Activated naive CD8-positive, alpha-beta T cell treated with anti-CD3 and anti-CD28 coated beads for 36 hours (primary cell): Measurements from ENCODE around the gene CEP152. TPM values are rescaled to one million over a fixed set of nuclear protein-coding genes. Genes with fewer than 3 reads are reported as not detected.

Source experiments
- DNase-seq: peaks from one replicate; pipeline ENCODE4 v3.0.0; 2021
- H3K27ac Mint-ChIP-seq: one replicate; pipeline ENCODE4 v1.8.0; 2022; ENCODE audit warnings: mild to moderate bottlenecking, moderate library complexity, mixed read lengths
- H3K27me3 Mint-ChIP-seq: one replicate; pipeline ENCODE4 v1.8.0; 2022; ENCODE audit warnings: mild to moderate bottlenecking, mixed read lengths
- H3K36me3 Mint-ChIP-seq: one replicate; pipeline ENCODE4 v1.8.0; 2021; ENCODE audit warnings: mild to moderate bottlenecking, mixed read lengths
- H3K4me1 Mint-ChIP-seq: one replicate; pipeline ENCODE4 v1.8.0; 2021; ENCODE audit warnings: mixed read lengths
- H3K4me3 Mint-ChIP-seq: one replicate; pipeline ENCODE4 v1.8.0; 2022; ENCODE audit warnings: mild to moderate bottlenecking, moderate library complexity, mixed read lengths
- H3K9me3 Mint-ChIP-seq: one replicate; pipeline ENCODE4 v1.8.0; 2022; ENCODE audit warnings: mixed read lengths
- total RNA-seq, 2 experiments: library from RNA; stranded (reverse); gene quantifications; one replicate each; pipeline ENCODE4 v1.2.3, GENCODE V29; 2021

The CEP152 gene
- total RNA-seq, 2 experiments from 2014 or later: 27.2 to 27.3 TPM

- Mint-ChIP-seq H3K27ac (no peak overlapping the region), H3K9me3 (peaks cover 15% of the 10 kb centered on the region), H3K27me3 (no peaks in the 10 kb centered on the region), H3K36me3 (peaks cover 32% of the 10 kb centered on the region), H3K4me3 (no peak overlapping the region), H3K4me1 (peaks cover 4% of the 10 kb centered on the region)
- DNase-seq: no peak
Observed at GRCh38 chr15:48717458-48717857, 93.4 kb downstream of the CEP152 start.

DNA sequence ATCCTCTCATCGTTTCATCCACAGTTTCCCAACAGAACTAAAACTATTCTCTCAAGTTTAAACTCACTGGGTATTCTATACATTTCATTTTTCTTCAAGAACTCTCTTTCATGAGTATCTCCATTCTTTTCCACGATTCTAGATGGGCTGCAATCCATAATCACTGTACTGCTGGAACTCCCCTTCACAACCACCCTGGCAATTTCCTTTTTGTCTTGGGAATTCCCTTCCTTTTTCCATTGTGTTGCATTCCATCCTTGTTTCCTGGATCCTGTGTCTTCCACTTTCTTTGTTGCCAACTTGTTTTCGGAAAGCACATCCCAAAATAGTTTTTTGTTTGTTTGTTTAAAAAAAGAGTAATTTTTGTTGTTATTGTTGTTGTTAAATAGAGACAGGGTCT lies 98.3 kb downstream of the CEP152 start:
- DNase-seq: no peak
- Mint-ChIP-seq H3K9me3 (peaks cover 27% of the 10 kb centered on the region), H3K4me1 (no peaks in the 10 kb centered on the region), H3K36me3 (peaks cover 32% of the 10 kb centered on the region), H3K4me3 (no peak overlapping the region), H3K27ac (no peak overlapping the region), H3K27me3 (no peaks in the 10 kb centered on the region)

DNA sequence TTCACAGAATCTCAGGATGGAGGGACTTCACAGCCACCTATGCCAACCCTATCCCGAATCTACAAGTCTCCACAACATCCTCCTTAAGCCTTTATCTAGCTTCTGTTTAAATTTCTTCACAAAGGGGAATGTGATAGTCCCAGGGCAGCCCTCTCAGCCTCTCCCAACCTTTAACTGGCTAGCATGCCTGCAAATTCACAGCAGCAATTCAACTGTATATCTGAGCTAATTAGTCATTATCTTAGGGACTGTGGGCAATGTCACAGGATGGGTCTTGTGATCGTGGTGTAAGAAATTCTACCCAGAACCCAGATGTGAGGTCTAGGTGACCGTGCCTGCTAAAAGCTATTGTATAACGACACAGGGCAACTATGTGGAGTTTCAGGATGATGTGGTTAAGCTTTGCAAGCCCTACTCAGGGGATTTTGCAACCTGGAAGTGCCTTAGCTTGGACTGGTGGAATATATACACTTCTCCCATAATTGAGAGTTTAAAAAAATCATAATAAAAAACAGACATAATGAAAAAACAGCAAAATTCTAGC lies 99.8 kb downstream of the CEP152 start:
- Mint-ChIP-seq H3K36me3 (peaks cover 20% of the 10 kb centered on the region), H3K4me1 (no peaks in the 10 kb centered on the region), H3K4me3 (no peak overlapping the region), H3K9me3 (peaks cover 28% of the 10 kb centered on the region), H3K27ac (no peak overlapping the region), H3K27me3 (no peaks in the 10 kb centered on the region)
- DNase-seq: no peak

DNA sequence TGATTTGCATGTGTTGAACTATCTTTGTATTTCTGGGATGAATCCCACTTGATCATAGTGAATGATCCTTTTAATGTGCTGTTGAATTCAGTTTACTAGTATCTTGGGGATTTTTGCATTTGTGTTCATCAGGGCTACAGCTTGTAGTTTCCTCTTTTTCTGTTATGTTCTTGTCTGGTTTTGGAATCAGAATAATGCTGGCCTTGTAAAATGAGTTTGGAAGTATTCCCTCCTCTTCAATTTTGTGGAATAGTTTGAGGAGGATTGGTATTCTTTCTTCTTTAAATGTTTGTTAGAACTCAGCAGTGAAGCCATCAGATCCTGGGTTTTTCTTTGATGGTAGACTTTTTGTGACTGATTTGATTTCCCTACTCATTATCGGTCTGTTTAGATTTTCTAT lies 102.2 kb downstream of the CEP152 start:
- no peak for DNase-seq
- H3K4me3 Mint-ChIP-seq: no peak overlapping the region
- H3K9me3 Mint-ChIP-seq: peaks cover 29% of the 10 kb centered on the region
- no peaks in the 10 kb centered on the region for H3K27me3 Mint-ChIP-seq
- H3K36me3 Mint-ChIP-seq: peaks cover 7% of the 10 kb centered on the region
- no peak overlapping the region for H3K27ac Mint-ChIP-seq
- no peaks in the 10 kb centered on the region for H3K4me1 Mint-ChIP-seq

DNA sequence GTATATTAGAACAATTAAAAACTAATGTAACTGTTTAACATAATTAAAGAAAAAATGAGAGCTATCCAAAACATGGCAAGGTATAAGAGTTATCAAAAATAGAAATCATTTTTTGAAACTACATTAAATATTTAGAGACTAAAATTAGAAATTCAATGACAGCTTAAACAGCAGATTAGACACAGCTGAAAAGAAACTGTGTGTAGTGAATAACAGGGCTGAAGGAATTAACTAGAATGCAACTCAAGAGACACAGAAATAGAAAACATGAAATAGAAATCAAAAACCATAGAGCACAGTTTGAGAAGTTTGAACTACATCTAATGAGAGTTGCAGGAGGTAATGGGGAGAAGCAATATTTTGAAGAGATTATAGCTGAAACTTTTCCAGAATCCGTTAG lies 105.5 kb downstream of the CEP152 start:
- no peak overlapping the region for H3K4me3 Mint-ChIP-seq
- peaks cover 5% of the 10 kb centered on the region for H3K36me3 Mint-ChIP-seq
- H3K27me3 Mint-ChIP-seq: no peaks in the 10 kb centered on the region
- H3K4me1 Mint-ChIP-seq: no peaks in the 10 kb centered on the region
- no peak for DNase-seq
- H3K9me3 Mint-ChIP-seq: peaks cover 29% of the 10 kb centered on the region
- no peak overlapping the region for H3K27ac Mint-ChIP-seq

DNA sequence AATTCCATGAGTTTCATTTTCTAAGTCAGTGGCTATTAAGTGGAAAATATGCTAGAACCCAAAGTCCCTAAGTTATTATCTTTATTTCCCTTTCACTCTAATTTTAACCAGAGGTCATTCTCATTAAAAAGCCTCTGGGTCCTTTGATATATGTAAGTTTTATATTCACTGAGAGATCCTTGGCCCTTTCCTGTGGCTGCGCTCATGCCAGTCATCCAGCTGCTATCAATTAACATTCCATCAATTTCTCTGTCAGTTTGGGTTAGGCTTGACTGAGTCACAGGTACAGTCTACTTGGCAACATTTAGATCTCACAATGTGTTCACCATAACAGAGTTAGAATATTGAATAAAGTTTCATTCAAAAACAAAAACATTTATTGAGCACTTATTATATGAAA lies 107.3 kb downstream of the CEP152 start:
- Mint-ChIP-seq H3K4me1 (no peaks in the 10 kb centered on the region), H3K9me3 (peaks cover 24% of the 10 kb centered on the region), H3K27ac (no peak overlapping the region), H3K36me3 (peaks cover 4% of the 10 kb centered on the region), H3K27me3 (no peaks in the 10 kb centered on the region), H3K4me3 (no peak overlapping the region)
- no peak for DNase-seq

- Mint-ChIP-seq H3K4me3 (no peak overlapping the region), H3K36me3 (peaks cover 5% of the 10 kb centered on the region), H3K9me3 (peaks cover 19% of the 10 kb centered on the region), H3K4me1 (no peaks in the 10 kb centered on the region), H3K27me3 (no peaks in the 10 kb centered on the region), H3K27ac (no peak overlapping the region)
- DNase-seq: no peak
Observed at GRCh38 chr15:48702569-48703236, 108.2 kb downstream of the CEP152 start.

GRCh38 chr15:48696627-48697312 lies 114.1 kb downstream of the CEP152 start:
- no peaks in the 10 kb centered on the region for H3K27me3 Mint-ChIP-seq
- no peak overlapping the region for H3K27ac Mint-ChIP-seq
- H3K4me3 Mint-ChIP-seq: no peak overlapping the region
- no peaks in the 10 kb centered on the region for H3K9me3 Mint-ChIP-seq
- no peak for DNase-seq
- H3K36me3 Mint-ChIP-seq: peaks cover 1% of the 10 kb centered on the region
- no peaks in the 10 kb centered on the region for H3K4me1 Mint-ChIP-seq

DNA sequence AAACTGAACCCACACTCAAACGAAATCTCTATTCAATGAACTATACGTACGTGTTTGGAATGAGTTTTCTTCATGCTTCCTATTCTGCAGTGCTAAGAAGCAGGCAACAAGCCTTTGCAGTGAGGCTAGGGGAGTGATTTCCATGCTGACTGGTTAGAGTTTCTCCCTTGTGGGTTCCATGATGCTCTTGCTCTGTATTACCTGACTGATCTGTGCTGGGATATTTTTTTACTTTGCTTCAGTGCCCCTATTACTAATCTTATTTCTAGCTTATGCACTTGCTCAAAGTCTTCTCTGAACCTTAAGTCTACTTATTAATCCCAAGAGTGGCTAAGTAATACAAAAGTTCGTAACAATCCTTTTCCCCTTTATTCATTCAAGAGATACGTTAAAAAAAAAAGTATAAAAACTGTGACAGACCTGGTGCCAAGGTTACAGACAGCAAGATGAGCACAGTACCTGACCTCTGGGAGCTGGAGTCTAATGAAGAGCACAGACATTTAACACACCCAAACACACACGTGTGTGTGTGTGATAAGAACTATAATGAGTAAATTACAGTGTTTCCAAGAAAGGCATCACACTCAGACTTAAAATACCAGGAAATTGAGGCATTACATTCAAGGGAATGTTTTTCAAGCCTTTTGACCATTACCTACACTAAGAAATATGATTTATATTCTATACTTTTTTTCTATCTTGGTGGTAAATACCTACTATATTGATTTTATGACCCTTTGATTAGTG lies 114.9 kb downstream of the CEP152 start:
- Mint-ChIP-seq H3K36me3 (peaks cover 1% of the 10 kb centered on the region), H3K4me1 (no peaks in the 10 kb centered on the region), H3K27me3 (no peaks in the 10 kb centered on the region), H3K4me3 (no peak overlapping the region), H3K27ac (no peak overlapping the region), H3K9me3 (no peaks in the 10 kb centered on the region)
- DNase-seq: no peak

DNA sequence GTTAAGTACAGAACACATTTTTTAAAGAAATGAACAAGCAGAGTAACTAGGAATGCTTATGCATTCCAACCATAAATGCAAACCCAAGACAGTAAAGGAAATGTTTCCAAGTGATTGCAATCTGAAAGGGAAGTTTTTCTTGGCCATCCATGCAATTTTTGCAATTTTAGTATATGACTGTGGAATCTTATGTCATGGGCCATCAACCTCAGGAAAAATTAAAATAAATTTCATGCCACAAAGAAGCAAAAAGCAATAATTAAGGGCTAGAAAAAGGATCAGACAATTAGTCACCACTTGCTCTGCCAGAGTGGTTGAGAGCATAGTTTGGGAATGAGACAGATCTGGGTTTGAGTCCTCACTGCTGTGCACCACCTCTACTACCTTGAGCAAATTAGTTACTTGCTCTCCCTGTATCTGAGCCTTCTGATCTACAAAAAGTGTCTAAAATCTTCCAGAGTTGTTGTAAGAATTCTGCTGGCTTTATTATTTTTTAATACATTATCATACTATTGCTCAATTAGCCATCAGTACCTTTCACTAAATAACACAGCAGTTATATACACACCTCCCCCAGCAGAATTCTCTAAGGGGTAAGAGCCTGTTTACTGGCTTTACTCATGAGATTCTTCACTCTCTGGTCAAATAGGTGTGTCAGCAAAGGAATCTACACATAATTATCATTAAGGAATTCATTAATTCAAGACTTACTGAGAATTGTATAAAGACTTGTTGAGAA lies 115.6 kb downstream of the CEP152 start:
- DNase-seq: no peak
- no peak overlapping the region for H3K27ac Mint-ChIP-seq
- no peaks in the 10 kb centered on the region for H3K27me3 Mint-ChIP-seq
- H3K9me3 Mint-ChIP-seq: no peaks in the 10 kb centered on the region
- H3K4me3 Mint-ChIP-seq: no peak overlapping the region
- peaks cover 1% of the 10 kb centered on the region for H3K36me3 Mint-ChIP-seq
- no peaks in the 10 kb centered on the region for H3K4me1 Mint-ChIP-seq

DNA sequence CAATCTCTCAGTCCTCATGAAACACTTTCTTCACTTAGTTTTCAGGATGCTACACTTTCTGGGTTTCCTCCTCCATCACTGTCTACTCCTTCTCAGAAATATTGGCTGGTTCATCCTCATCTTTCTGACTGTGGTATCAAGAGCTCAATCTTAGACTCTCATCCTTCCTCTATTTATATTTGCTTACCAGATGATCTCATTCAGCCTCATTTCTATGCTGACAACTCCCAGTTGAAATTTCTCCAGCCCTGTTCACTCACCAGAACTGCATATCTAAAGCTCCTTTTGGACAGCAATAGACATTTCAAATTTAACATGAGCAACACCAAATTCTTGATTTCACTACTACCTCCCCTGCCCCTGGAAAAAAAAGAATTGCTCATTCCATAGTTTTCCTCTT lies 117.4 kb downstream of the CEP152 start:
- DNase-seq: no peak
- no peak overlapping the region for H3K4me3 Mint-ChIP-seq
- H3K4me1 Mint-ChIP-seq: no peaks in the 10 kb centered on the region
- H3K27ac Mint-ChIP-seq: no peak overlapping the region
- H3K9me3 Mint-ChIP-seq: no peaks in the 10 kb centered on the region
- no peaks in the 10 kb centered on the region for H3K27me3 Mint-ChIP-seq
- peaks cover 1% of the 10 kb centered on the region for H3K36me3 Mint-ChIP-seq

DNA sequence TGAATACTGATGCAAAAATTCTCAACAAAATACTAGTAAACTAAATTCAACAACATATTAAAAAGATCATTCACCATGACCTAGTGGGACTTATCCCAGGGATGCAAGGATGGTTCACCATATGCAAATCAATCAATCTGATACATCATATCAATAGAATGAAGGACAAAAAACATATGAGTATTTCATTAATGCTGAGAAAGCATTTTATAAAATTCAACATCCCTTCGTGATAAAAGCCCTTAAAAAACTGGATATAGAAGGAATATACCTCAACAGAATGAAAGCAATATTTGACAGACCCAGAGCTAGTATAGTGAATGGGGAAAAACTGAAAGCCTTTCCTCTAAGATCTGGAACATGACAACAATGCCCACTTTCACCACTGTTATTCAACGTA lies 122.4 kb downstream of the CEP152 start:
- no peak for DNase-seq
- Mint-ChIP-seq H3K4me3 (no peak overlapping the region), H3K9me3 (peaks cover 11% of the 10 kb centered on the region), H3K27me3 (no peaks in the 10 kb centered on the region), H3K27ac (no peak overlapping the region), H3K4me1 (no peaks in the 10 kb centered on the region), H3K36me3 (peaks cover 9% of the 10 kb centered on the region)
